KMS-11 (cell line): ENCODE data around the gene ITIH1.

ENCODE experiments used
- H2AFZ ChIP-seq: fragments of 200-600 bp; sonication (generic); 2 replicates; pipeline ENCODE4 v1.6.1; 2016; ENCODE audit warnings: antibody characterized with exemption, mixed run types, low read depth
- H3K27ac ChIP-seq: fragments of 200-600 bp; sonication (generic); 2 replicates; pipeline ENCODE4 v1.6.1; 2016; ENCODE audit warnings: mild to moderate bottlenecking, mixed run types
- H3K27me3 ChIP-seq: fragments of 200-600 bp; sonication (generic); 2 replicates; pipeline ENCODE4 v1.6.1; 2017; ENCODE audit warnings: mild to moderate bottlenecking, low read depth, mixed run types, moderate library complexity; ENCODE audit not compliant: insufficient read depth
- H3K36me3 ChIP-seq: fragments of 200-600 bp; sonication (generic); 2 replicates; pipeline ENCODE4 v1.6.1; 2017; ENCODE audit warnings: mild to moderate bottlenecking, mixed run types; ENCODE audit not compliant: insufficient read depth
- H3K4me1 ChIP-seq: fragments of 200-600 bp; sonication (generic); 2 replicates; pipeline ENCODE4 v1.6.1; 2016; ENCODE audit warnings: mild to moderate bottlenecking, low read depth, mixed run types; ENCODE audit not compliant: poor library complexity, severe bottlenecking
- H3K4me2 ChIP-seq: fragments of 200-600 bp; sonication (generic); 2 replicates; pipeline ENCODE4 v1.7.0; 2016; ENCODE audit warnings: mild to moderate bottlenecking, mixed run types
- H3K4me3 ChIP-seq: fragments of 200-600 bp; sonication (generic); IDR thresholded peaks from 2 replicates; pipeline ENCODE4 v1.6.1; 2017; ENCODE audit warnings: low read depth, low read length, mixed read lengths; ENCODE audit not compliant: insufficient read depth
- H3K79me2 ChIP-seq: fragments of 200-600 bp; sonication (generic); 2 replicates; pipeline ENCODE4 v1.6.1; 2016; ENCODE audit warnings: low read depth, mixed run types; ENCODE audit not compliant: insufficient read depth
- H3K9ac ChIP-seq: fragments of 200-600 bp; sonication (generic); 2 replicates; pipeline ENCODE4 v1.6.1; 2016; ENCODE audit warnings: mild to moderate bottlenecking, mixed run types
- H4K20me1 ChIP-seq: fragments of 200-600 bp; sonication (generic); 2 replicates; pipeline ENCODE4 v1.6.1; 2016; ENCODE audit warnings: mild to moderate bottlenecking, mixed run types; ENCODE audit not compliant: insufficient read depth
- TF ChIP-seq, protein P1 (sequence below): fragments of 200-600 bp; sonication (generic); conservative IDR thresholded peaks from 2 replicates; pipeline ENCODE4 v1.6.1; 2017; ENCODE audit warnings: low read depth, mild to moderate bottlenecking, antibody characterized with exemption, low read length, moderate library complexity, mixed read lengths

The ITIH1 gene

DNA sequence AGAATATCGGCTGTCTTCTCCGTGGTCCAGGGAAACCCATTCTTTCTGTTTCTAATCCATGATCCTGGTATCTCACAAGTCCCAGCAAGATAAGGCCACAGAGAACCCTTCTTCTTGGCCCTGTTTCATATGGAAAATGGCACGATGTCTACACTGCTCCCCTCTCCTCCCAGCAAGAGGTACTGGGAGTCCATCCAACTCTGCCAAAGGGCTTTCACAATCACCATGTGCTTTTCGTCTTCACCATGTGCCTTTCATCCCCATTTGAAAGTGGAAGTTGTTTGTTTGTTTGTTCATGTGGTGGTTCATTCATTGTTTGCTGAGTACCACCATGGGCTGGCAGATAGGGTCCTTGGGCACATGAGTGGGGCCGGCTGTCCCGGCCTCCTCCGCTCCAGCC lies 22.7 kb downstream of the ITIH1 start:
- no peak overlapping the region for H3K4me2 ChIP-seq
- no peaks in the 10 kb centered on the region for H3K36me3 ChIP-seq
- H2AFZ ChIP-seq: no peak overlapping the region
- H3K4me3 ChIP-seq: no peak overlapping the region
- no peak overlapping the region for H3K9ac ChIP-seq
- no peaks in the 10 kb centered on the region for H3K4me1 ChIP-seq
- no peaks in the 10 kb centered on the region for H3K27me3 ChIP-seq
- no peaks in the 10 kb centered on the region for H4K20me1 ChIP-seq
- no peak overlapping the region for H3K27ac ChIP-seq
- TF ChIP-seq, protein P1, sequence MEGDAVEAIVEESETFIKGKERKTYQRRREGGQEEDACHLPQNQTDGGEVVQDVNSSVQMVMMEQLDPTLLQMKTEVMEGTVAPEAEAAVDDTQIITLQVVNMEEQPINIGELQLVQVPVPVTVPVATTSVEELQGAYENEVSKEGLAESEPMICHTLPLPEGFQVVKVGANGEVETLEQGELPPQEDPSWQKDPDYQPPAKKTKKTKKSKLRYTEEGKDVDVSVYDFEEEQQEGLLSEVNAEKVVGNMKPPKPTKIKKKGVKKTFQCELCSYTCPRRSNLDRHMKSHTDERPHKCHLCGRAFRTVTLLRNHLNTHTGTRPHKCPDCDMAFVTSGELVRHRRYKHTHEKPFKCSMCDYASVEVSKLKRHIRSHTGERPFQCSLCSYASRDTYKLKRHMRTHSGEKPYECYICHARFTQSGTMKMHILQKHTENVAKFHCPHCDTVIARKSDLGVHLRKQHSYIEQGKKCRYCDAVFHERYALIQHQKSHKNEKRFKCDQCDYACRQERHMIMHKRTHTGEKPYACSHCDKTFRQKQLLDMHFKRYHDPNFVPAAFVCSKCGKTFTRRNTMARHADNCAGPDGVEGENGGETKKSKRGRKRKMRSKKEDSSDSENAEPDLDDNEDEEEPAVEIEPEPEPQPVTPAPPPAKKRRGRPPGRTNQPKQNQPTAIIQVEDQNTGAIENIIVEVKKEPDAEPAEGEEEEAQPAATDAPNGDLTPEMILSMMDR: no peak
- no peaks in the 10 kb centered on the region for H3K79me2 ChIP-seq

DNA sequence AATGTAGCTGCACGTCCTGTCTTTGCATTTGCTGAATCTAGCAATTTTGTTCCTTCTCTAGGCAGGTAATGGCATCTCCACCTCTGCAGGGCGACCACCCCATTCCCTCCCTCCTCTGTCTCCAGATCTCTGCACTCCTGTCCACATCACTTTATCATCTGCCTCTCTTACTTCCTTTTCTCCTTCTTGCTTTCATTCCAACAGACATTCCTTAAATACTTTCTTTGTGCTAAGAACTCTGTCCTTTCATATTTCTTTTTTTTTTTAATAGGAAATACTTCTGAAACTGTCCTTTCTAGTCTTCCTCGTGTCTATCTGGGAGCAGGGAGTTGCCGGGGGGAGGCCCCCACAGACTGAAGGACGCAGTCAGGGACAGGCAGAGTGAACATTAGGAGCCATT lies 24.4 kb downstream of the ITIH1 start:
- H3K79me2 ChIP-seq: no peaks in the 10 kb centered on the region
- no peak overlapping the region for H3K27ac ChIP-seq
- no peak overlapping the region for H3K9ac ChIP-seq
- TF ChIP-seq, protein P1: no peak
- H3K4me2 ChIP-seq: no peak overlapping the region
- H2AFZ ChIP-seq: no peak overlapping the region
- no peaks in the 10 kb centered on the region for H3K4me1 ChIP-seq
- no peak overlapping the region for H3K4me3 ChIP-seq
- H3K27me3 ChIP-seq: no peaks in the 10 kb centered on the region
- H4K20me1 ChIP-seq: no peaks in the 10 kb centered on the region
- H3K36me3 ChIP-seq: no peaks in the 10 kb centered on the region

DNA sequence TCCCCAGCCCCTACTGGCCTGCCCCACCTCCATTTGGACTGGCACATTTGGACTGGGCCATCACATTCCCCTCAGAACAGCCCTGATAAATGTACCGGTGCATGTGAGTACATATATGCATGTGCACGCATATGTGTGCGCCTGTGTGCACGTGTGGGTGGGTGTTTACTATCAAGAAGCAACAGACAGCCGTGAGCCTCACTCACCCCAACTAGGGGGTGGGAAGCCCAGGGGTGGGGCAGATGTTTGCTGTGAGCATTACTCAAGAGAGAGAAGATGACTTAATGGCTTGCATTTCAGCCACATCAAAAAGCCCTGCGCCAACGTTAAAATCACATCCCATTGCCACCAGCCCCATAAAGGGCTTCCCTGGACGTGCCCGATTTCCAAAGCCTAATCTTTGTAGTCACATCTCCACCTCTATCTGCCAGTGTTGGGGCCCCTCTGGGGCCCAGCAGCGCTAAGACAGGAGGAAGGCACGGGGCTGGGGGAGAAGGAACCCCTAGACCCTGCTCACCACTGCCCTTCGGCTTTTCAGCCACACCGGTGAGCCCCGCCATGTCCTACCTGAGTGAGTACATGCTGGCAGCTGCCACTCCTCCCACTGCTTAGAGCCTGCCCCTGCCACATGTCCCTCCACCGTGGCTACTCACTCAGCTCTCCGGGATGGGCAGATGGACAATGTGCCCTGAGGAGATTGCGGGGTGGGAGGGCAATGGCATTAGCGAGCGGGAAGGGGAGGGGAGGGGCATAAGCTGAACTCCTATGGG lies 28.1 kb downstream of the ITIH1 start:
- Histone ChIP-seq H3K4me2 (no peak overlapping the region), H2AFZ (no peak overlapping the region), H3K27me3 (no peaks in the 10 kb centered on the region), H4K20me1 (no peaks in the 10 kb centered on the region), H3K27ac (no peak overlapping the region), H3K4me3 (no peak overlapping the region), H3K9ac (no peak overlapping the region), H3K4me1 (no peaks in the 10 kb centered on the region), H3K79me2 (no peaks in the 10 kb centered on the region), H3K36me3 (no peaks in the 10 kb centered on the region)
- TF ChIP-seq, protein P1: no peak

DNA sequence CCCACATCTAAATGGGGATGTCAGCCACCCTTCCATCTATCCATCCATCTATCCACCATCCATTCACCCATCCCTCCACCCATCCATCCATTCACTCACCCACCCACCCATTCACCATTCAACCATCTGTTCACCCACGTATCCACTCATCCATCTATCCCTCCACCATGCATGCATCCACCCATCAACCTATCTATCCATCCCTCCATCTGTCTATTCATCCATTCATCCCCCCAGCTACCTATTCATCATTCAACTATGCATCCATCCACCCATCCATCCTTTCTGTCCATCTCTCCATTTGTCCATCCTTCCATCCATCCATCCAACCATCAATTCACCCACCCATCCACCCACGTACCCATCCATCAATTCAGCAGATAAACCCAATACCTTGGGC lies 31.8 kb downstream of the ITIH1 start:
- Histone ChIP-seq H3K27ac (no peak overlapping the region), H2AFZ (no peak overlapping the region), H3K27me3 (no peaks in the 10 kb centered on the region), H3K79me2 (no peaks in the 10 kb centered on the region), H3K4me2 (no peak overlapping the region), H4K20me1 (no peaks in the 10 kb centered on the region), H3K4me3 (no peak overlapping the region), H3K9ac (no peak overlapping the region), H3K4me1 (no peaks in the 10 kb centered on the region), H3K36me3 (no peaks in the 10 kb centered on the region)
- TF ChIP-seq, protein P1: no peak
